HUDEP-2 (cell line): ENCODE data around the gene TRPM5.

Experiments used
- DNase-seq, 76 experiments: peaks; one replicate each; lab custom pipeline; 2025; ENCODE audit not compliant: unreplicated experiment in 76 of 76; lab: John Stamatoyannopoulos, UW

The TRPM5 gene

DNA sequence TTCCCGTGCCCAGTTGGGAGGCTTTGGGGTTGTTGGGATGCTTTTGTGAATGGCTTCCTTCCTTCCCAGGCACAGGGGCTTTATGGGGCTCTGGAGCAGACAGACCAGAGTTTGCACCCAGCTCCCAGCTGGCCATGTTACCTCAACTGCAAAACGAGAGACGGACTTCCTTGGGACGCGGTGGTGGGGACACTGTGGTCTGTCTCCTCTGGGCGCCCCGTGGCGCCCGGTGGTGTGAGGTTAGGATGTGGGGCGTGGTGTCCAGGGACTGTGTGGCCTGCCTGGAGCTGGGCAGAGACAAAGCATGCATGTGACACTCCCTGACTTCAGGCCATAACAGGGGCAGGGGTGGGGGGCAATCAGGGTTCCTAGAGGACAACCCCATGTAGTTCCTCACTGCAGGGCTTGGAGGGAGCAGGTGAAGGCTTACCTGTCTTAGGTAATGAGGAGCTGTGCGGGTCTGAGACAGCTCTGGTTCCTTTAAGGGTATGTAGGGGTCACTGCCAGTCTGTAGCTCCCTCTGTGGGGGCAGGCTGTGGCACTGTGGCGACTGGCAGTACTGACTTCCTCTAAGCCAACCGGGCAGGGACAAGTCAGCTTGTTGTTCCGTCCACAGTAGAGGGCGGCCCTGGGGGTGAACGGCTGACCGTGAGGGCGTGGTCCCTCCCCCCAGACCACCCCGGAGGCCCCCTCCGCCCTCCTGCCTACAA lies 14.9 kb upstream of the TRPM5 start:
- DNase-seq, result no peak

DNA sequence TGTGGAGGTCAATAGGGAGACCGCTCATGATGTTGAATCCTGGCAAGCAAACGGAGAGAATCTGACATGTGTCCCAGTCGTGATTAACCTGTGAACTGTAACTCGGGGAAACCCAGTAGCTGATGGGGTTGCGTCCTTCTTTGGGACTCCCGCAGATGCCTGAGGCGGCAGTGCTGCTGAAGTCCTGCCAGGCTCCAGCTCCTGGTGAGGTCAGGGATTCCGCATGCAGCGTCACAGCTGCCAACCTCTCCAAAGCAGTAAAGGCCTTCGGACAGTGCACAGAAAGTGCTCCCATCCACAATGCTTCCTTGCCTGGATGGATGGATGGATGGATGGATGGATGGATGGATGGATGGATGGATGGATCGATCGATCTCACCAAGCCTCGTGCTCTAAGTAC lies 14.0 kb upstream of the TRPM5 start:
- DNase-seq, result no peak

GRCh38 chr11:2453436-2453835 lies 9.1 kb upstream of the TRPM5 start:
- DNase-seq, result no peak

- no peak for DNase-seq
These were observed 8.2 kb upstream of the TRPM5 start for GRCh38 chr11:2452321-2453012.

GRCh38 chr11:2451916-2452315 lies 7.6 kb upstream of the TRPM5 start:
- DNase-seq, result no peak

DNA sequence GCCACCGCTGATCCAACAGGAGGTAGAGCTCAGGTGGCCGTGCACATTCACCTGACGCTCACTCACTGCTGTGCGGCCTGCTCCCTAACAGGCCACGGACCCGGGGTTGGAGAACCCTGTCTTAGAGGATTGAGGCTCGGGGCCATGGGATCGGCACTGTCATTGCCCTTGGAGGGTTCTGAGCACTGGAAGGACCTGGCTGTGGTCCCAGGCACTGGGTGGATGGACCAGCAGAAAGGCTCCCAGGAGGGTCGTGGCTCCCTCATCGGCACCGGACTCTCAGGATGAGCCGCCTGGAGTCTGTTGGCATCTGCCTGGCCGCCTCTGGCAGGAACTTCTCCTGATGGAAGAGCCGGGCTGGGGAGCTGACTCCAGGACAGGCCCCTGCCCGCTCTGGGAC lies 7.0 kb upstream of the TRPM5 start:
- DNase-seq, result no peak

GRCh38 chr11:2450321-2451041 lies 6.2 kb upstream of the TRPM5 start:
- no peak for DNase-seq

DNA sequence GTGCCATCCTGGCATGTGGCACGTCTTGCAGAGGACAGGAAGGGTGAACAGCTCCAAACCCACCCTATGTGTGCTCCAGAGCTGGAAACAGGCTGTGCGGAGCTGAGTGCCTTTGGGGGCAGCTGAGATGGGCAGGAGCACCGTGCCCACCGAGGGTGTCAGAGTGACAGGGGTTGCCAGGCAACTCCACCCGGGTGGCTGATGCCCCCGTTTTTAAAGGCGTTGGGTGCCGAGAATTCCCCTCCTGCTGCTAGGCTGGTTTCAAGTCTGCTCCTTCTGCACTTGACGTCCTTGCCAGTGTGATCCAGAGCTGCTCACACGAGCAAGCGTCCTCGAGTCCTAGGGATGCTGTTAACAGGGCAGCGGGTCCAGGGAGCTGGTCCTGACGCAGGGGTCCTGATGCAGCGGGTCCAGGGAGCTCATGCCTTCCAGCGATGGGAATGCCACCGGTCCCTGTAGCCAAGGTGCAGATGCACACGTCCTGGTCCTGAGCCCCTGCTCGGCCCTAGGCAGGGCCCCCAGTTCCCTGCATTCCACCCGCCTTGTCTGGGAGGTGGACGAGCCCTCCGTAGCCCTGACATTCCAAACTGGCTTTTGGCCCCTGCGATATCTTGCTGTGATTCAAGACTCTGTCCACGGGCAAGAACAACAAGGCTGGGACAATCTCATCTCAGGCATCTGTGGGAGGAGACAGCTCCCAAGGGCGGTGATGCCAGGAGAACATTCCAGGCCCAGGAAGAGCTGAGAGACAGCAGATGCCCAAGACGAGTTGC lies 5.4 kb upstream of the TRPM5 start:
- DNase-seq, result no peak

DNA sequence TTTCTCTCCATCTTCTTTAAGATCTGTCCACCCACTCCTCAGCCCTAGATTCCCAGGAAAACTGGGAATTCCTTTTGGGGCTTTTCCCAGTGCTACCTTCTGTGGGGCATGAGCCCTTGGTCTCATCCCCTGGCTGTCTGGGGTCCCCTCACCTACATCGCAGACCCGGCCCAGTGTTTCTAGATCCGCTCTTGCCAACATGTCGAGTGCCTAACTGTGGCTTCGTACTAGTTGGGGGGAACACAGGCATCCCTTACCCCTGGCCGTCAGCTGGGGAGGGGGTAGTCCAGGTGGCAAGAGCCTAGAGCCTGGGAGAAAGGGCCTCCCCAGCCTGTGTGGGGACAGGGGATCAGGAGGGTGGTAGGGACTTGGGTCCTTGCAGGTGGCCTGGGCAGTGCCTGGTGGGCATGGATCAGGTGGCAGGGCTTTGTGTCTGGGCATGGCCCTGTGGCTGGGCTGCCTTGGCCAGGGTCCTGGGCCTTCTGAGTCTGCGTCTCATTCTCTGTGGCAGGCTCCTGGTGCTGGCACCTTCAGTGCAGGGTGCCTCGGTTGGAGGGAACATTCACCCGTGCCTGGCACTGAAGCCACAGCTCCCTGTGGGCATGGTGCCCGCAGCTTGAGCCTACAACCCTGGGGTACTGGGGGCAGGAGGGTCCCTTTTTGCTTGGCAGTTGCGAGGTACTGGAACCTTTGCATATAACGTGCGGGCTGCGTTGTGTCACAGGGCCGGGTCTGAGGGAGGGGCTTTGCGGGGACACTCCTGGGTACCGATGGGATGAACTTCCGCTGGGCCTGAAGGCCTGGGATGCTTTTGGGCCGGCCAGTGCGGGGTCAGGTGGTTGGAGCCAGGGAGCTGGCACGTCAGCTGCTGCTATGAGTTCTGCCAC lies 4.6 kb upstream of the TRPM5 start:
- no peak for DNase-seq

- no peak for DNase-seq
These were observed 3.8 kb upstream of the TRPM5 start for GRCh38 chr11:2447951-2448650.

DNA sequence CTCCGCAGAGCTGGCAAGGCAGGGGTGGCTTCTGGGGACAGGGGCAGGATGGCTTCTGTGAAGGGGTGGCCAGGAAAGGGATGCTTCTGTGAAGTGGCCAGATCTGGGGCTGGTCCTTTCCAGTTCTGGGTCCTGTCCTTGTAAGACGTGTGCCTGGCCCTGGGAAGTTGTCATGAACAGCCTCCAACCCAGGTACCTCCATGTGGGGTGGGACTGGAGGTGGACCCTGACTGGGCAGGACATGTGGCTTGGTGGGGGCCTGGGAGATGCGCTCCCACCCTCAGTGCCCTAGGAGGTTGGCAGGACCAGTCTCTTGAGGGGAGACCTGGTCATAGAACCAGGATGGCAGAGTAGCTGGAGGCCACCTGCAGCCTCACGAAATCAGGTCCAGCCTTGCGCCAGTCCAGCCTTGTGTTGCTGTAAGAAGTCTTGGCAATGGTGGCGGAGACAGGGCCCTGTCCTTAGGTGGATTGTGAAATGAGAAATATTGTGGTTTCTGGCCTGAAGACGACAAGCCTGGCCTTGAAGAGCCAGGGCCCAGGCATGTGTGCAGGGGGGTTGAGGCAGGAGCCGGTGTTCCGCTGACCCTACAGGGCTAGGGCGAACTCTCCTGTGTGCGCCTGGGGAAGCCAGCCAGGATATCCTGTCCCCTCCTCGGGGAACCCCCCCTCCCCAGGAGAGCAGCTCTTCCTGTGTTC lies 3.1 kb upstream of the TRPM5 start:
- no peak for DNase-seq

GRCh38 chr11:2446590-2447252 lies 2.4 kb upstream of the TRPM5 start:
- DNase-seq, result no peak

GRCh38 chr11:2445746-2446551 lies 1.6 kb upstream of the TRPM5 start:
- DNase-seq, result no peak

DNA sequence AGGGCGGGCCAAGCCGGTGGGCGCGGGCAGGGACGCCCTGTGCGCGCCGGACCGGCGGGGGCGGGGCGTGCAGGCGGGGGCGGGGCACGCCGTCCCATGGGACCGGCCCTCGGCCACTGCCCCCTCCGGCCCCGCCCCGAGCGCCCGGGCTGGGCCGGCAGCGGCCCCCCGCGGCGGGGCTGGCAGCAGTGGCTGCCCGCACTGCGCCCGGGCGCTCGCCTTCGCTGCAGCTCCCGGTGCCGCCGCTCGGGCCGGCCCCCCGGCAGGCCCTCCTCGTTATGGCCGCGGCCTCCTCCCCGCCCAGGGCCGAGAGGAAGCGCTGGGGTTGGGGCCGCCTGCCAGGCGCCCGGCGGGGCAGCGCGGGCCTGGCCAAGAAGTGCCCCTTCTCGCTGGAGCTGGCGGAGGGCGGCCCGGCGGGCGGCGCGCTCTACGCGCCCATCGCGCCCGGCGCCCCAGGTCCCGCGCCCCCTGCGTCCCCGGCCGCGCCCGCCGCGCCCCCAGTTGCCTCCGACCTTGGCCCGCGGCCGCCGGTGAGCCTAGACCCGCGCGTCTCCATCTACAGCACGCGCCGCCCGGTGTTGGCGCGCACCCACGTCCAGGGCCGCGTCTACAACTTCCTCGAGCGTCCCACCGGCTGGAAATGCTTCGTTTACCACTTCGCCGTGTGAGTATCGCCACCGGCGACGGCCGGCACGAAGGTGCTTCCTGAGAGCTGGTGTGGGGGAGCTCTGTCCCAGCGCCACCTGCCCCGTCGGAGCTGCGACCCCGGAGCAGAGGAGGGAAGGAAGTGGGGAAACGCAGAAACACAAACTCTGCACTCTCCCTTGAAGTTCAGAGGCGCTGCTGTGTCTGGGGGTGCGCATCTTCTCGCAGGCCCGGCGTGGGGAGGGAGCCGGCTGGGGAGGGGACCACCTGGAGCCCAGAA lies 769 bp upstream of the TRPM5 start, which contains the start of gene KCNQ1:
KCNQ1 (plus strand) TSS at position 188 of the 925 bp plus-strand sequence; CDS start at position 279, 91 bp downstream.
- DNase-seq, result peak in 32 of 76 experiments; percentile 3 to 68 (median 29)

DNA sequence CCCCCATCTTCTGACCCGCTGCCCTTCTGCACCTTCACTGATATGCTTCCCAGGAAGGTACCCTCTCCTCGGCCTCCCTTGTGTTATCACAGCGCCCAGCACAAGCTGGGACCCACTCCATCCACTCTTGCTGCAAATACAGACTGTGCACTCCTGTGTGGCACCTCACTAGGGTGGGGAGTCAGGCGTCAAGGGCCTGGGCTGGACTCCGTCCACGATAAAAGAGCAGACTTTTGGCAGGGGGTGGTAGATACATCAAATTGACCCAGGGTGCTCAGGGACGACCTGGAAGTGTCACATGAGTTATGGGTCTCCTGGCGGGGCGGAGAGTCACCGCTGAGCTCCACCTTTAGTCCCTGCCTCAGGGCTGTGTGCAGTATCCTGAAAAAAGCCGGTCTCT lies 908 bp downstream of the TRPM5 start:
- DNase-seq, result no peak

DNA sequence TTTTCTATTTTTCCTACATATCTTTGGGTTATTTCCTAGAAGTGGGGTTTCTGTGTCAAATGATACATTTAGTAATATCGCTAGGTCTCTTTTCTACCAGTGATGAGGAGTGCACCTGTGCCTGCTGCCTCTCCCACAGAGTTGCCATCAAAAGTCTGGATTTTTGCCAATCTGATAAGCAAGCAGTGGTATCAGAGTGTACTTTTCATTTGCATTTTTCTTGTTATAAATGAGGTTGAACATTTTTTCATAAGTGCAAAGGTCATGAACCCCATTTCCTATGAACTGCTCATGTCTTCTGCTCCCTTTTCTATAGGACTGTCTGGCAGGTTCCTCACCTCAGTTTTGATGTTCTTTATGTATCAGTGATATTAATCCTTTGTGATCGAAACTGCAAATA lies 1.7 kb downstream of the TRPM5 start:
- DNase-seq, result peak in 1 of 76 experiments; percentile 8
